Smooth muscle cell (in vitro differentiated cells): ENCODE data around the gene SLC27A2. TPM values are rescaled to one million over a fixed set of nuclear protein-coding genes. Genes with fewer than 3 reads are reported as not detected.

Experiments used
- DNase-seq: peaks from one replicate; lab custom pipeline; 2025; ENCODE audit not compliant: unreplicated experiment; lab: John Stamatoyannopoulos, UW
- H2AFZ ChIP-seq: fragments of 200-600 bp; sonication (generic); 2 replicates; pipeline ENCODE4 v1.6.0; 2016; ENCODE audit warnings: antibody characterized with exemption, low read depth, mild to moderate bottlenecking
- H3F3A ChIP-seq: fragments of 200-600 bp; sonication (generic); 2 replicates; pipeline ENCODE4 v1.6.0; 2017; ENCODE audit warnings: antibody characterized with exemption, low read depth
- H3K27ac ChIP-seq: fragments of 200-600 bp; sonication (generic); 2 replicates; pipeline ENCODE4 v1.5.1; 2016; ENCODE audit warnings: low read depth, mild to moderate bottlenecking
- H3K27me3 ChIP-seq: fragments of 200-600 bp; sonication (generic); 2 replicates; pipeline ENCODE4 v1.6.1; 2016; ENCODE audit warnings: low read depth, mild to moderate bottlenecking
- H3K36me3 ChIP-seq: fragments of 200-600 bp; sonication (generic); 2 replicates; pipeline ENCODE4 v1.5.1; 2016; ENCODE audit warnings: low read depth
- H3K4me1 ChIP-seq: fragments of 200-600 bp; sonication (generic); 2 replicates; pipeline ENCODE4 v1.5.1; 2016; ENCODE audit warnings: low read depth
- H3K4me2 ChIP-seq: fragments of 200-600 bp; sonication (generic); 2 replicates; pipeline ENCODE4 v1.6.0; 2016; ENCODE audit warnings: mild to moderate bottlenecking
- H3K4me3 ChIP-seq: fragments of 200-600 bp; sonication (generic); 2 replicates; pipeline ENCODE4 v1.5.1; 2016; ENCODE audit warnings: mild to moderate bottlenecking
- H3K79me2 ChIP-seq: fragments of 200-600 bp; sonication (generic); 2 replicates; pipeline ENCODE4 v1.6.0; 2016; ENCODE audit warnings: low read depth, mild to moderate bottlenecking
- H3K9ac ChIP-seq: fragments of 200-600 bp; sonication (generic); 2 replicates; pipeline ENCODE4 v1.6.0; 2016; ENCODE audit warnings: low read depth
- H3K9me3 ChIP-seq: fragments of 200-600 bp; sonication (generic); replicated peaks from 2 replicates; pipeline ENCODE4 v1.5.1; 2016; ENCODE audit warnings: low read depth
- H4K20me1 ChIP-seq: fragments of 200-600 bp; sonication (generic); 2 replicates; pipeline ENCODE4 v1.6.0; 2016; ENCODE audit warnings: low read depth
- WGBS: methylation state at CpG from one replicate; pipeline ENCODE4 v1.1.7; 2016; ENCODE audit warnings: low lambda C conversion rate; 5-methylcytosine and 5-hydroxymethylcytosine counted together
- polyA plus RNA-seq: library from polyadenylated mRNA; unstranded; fragments of >200 nt; fragmentation: Nextera tagmentation; extraction: Ambion mirVana; gene quantifications from 2 replicates; pipeline ENCODE4 v1.2.1, GENCODE V29; 2016
- total RNA-seq: library from RNA; depleted of rRNA; stranded (reverse); fragments of >200 nt; gene quantifications from 2 replicates; pipeline ENCODE4 v1.2.3, GENCODE V29; 2014
- TF ChIP-seq, protein P1 (sequence below): fragments of 200-600 bp; sonication (generic); IDR thresholded peaks from 2 replicates; pipeline ENCODE4 v1.5.1; 2017; ENCODE audit warnings: borderline replicate concordance, mild to moderate bottlenecking, antibody characterized with exemption; ENCODE audit not compliant: insufficient read depth, poor library complexity, severe bottlenecking

SLC27A2 gene
- total and polyA plus RNA-seq, 2 experiments from 2014 or later: 1.6 TPM; not detected in 1

DNA sequence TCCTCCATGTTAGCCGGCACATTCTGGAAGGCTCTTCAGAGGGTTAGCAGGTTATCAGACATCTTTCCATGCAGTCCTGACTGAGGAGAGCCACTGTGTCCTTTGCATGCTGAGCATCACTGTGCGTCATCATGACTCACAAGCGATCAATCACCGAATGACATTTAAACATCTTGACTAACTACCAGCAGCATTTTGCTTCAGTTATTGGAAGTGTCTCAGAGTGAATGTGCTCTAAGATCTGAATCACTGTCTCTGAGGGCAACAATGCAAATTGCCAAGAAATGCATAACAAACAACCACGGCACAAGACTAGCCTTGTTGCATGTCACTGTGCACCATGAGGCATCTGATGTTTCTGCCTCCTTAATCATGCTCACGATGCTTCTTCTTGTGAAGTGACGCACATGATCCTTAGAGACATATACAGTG is 44.6 kb upstream of the SLC27A2 start:
- H3K4me3 ChIP-seq: no peak overlapping the region
- TF ChIP-seq, protein P1, sequence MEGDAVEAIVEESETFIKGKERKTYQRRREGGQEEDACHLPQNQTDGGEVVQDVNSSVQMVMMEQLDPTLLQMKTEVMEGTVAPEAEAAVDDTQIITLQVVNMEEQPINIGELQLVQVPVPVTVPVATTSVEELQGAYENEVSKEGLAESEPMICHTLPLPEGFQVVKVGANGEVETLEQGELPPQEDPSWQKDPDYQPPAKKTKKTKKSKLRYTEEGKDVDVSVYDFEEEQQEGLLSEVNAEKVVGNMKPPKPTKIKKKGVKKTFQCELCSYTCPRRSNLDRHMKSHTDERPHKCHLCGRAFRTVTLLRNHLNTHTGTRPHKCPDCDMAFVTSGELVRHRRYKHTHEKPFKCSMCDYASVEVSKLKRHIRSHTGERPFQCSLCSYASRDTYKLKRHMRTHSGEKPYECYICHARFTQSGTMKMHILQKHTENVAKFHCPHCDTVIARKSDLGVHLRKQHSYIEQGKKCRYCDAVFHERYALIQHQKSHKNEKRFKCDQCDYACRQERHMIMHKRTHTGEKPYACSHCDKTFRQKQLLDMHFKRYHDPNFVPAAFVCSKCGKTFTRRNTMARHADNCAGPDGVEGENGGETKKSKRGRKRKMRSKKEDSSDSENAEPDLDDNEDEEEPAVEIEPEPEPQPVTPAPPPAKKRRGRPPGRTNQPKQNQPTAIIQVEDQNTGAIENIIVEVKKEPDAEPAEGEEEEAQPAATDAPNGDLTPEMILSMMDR: no peak
- no peaks in the 10 kb centered on the region for H3K4me1 ChIP-seq
- peak overlapping the region; percentile 16 for H3K27ac ChIP-seq
- no peaks in the 10 kb centered on the region for H3K9me3 ChIP-seq
- no peak for DNase-seq
- H3K9ac ChIP-seq: no peak overlapping the region
- H4K20me1 ChIP-seq: no peaks in the 10 kb centered on the region
- no peak overlapping the region for H2AFZ ChIP-seq
- no peak overlapping the region for H3K4me2 ChIP-seq
- H3K36me3 ChIP-seq: no peaks in the 10 kb centered on the region
- no peaks in the 10 kb centered on the region for H3K27me3 ChIP-seq
- peaks cover 14% of the 10 kb centered on the region for H3F3A ChIP-seq
- 60% methylated on average over 7 of the region's 7 CpGs for WGBS
- no peaks in the 10 kb centered on the region for H3K79me2 ChIP-seq

DNA sequence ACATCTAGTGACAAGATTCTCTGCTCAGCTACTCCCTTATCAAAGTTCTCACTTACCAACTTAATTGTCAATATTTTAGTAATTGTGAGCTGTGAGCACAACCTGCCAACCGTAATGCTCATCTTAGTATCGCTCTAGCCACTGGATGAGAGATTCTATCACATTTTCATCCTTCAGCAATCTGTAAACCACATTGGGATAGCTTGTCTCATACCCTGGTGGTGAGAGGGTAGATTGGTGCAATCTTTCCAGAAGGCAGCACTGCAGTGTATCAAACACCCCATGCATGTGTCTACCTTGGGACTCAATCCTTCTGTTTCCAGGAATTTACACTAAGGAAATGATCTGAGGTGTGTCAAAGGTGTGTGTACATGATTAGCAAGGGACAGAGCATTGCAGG is 44.1 kb upstream of the SLC27A2 start:
- Histone ChIP-seq H4K20me1 (no peaks in the 10 kb centered on the region), H3K36me3 (no peaks in the 10 kb centered on the region), H3K27me3 (no peaks in the 10 kb centered on the region), H3F3A (peaks cover 14% of the 10 kb centered on the region), H3K79me2 (no peaks in the 10 kb centered on the region), H3K9ac (no peak overlapping the region), H3K9me3 (no peaks in the 10 kb centered on the region), H2AFZ (no peak overlapping the region), H3K27ac (peak overlapping the region; percentile 16), H3K4me3 (no peak overlapping the region), H3K4me1 (no peaks in the 10 kb centered on the region), H3K4me2 (no peak overlapping the region)
- WGBS: 98% methylated on average over 2 of the region's 2 CpGs
- no peak for DNase-seq
- TF ChIP-seq, protein P1: no peak

DNA sequence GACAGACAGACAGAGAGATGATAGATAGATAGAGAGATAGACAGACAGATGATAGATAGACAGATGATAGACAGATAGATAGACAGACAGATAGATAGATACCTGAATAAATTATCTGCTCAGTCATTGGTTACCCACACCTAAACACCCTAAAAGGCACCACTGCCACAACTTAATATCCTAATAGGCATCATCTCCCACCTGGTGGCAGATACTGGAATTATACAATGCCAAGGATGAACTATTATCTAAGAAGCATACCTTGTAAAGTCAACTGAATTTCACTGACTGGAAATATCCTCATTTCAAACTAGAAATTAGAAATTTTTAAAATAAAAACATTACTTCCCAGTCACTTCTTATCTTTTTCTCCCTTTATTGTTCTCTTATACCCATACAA is 43.6 kb upstream of the SLC27A2 start:
- DNase-seq: no peak
- Histone ChIP-seq H3K27me3 (no peaks in the 10 kb centered on the region), H2AFZ (no peak overlapping the region), H3K4me2 (no peak overlapping the region), H3K4me3 (no peak overlapping the region), H3K27ac (no peak overlapping the region), H3K79me2 (no peaks in the 10 kb centered on the region), H3K9me3 (no peaks in the 10 kb centered on the region), H3K9ac (no peak overlapping the region), H3F3A (peaks cover 14% of the 10 kb centered on the region), H4K20me1 (no peaks in the 10 kb centered on the region), H3K36me3 (no peaks in the 10 kb centered on the region), H3K4me1 (no peaks in the 10 kb centered on the region)
- TF ChIP-seq, protein P1: peak; percentile 12

DNA sequence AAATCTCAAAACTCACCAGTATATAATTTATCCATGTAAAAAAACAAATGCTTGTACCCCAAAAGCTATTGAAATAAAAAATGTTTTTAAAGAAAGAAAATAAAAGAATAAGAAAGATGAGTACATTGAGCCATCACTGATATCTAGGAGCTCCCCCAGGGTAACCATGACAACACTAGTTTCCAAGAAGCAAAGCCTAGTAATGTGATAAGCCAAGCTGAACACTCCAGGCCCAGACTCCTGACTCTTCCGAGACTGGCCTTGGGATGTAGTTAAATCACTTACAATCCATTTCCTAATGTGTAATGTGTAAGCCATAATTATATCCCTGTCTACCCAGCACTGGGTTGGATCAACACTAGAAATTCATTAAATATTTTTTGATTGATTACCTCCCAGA is 41.9 kb upstream of the SLC27A2 start:
- no peaks in the 10 kb centered on the region for H3K9me3 ChIP-seq
- 0% methylated on average over 1 of the region's 1 CpG for WGBS
- H3K4me1 ChIP-seq: peaks cover 3% of the 10 kb centered on the region
- peaks cover 11% of the 10 kb centered on the region for H3F3A ChIP-seq
- no peaks in the 10 kb centered on the region for H3K36me3 ChIP-seq
- H4K20me1 ChIP-seq: no peaks in the 10 kb centered on the region
- H3K4me2 ChIP-seq: no peak overlapping the region
- H3K9ac ChIP-seq: no peak overlapping the region
- no peak overlapping the region for H2AFZ ChIP-seq
- TF ChIP-seq, protein P1: no peak
- no peaks in the 10 kb centered on the region for H3K79me2 ChIP-seq
- H3K27ac ChIP-seq: no peak overlapping the region
- DNase-seq: no peak
- no peak overlapping the region for H3K4me3 ChIP-seq
- H3K27me3 ChIP-seq: no peaks in the 10 kb centered on the region
